Spleen (tissue), 11 donors: ENCODE data around the gene BDNF. TPM values are rescaled to one million over a fixed set of nuclear protein-coding genes. Genes with fewer than 3 reads are reported as not detected.

Experiments
- DNase-seq: peaks from one replicate; pipeline ENCODE4 v3.0.0-alpha.2; 2020
- H3K27ac ChIP-seq, 8 donors: fragments of 200-600 bp; sonication (generic) in 7 of 8; 1 replicate in 4 of 8; 2 replicates in 4 of 8; pipeline versions ENCODE4 v1.5.0 to v1.8.0; 2016 to 2021; ENCODE audit warnings: inconsistent platforms in 4 of 8, mild to moderate bottlenecking in 4 of 8, moderate library complexity in 1 of 8
- H3K27me3 ChIP-seq, 7 donors: fragments of 200-600 bp; sonication (generic) in 6 of 7; replicated peaks in 1 of 7; 1 replicate in 4 of 7; 2 replicates in 3 of 7; pipeline versions ENCODE4 v1.5.0 to v1.8.0; 2016 to 2021; ENCODE audit warnings: inconsistent platforms in 3 of 7, mild to moderate bottlenecking in 1 of 7
- H3K36me3 ChIP-seq, 6 donors: fragments of 200-600 bp; sonication (generic) in 5 of 6; 1 replicate in 4 of 6; 2 replicates in 2 of 6; pipeline versions ENCODE4 v1.5.0 to v1.8.0; 2016 to 2021; ENCODE audit warnings: inconsistent platforms in 2 of 6
- H3K4me1 ChIP-seq, 6 donors: fragments of 200-600 bp; sonication (generic) in 5 of 6; 1 replicate in 3 of 6; 2 replicates in 3 of 6; pipeline versions ENCODE4 v1.5.0 to v1.8.0; 2016 to 2021; ENCODE audit warnings: inconsistent platforms in 3 of 6
- H3K4me3 ChIP-seq, 8 donors: fragments of 200-600 bp; sonication (generic) in 7 of 8; 1 replicate in 4 of 8; 2 replicates in 4 of 8; pipeline versions ENCODE4 v1.5.0 to v1.8.0; 2016 to 2021; ENCODE audit warnings: inconsistent platforms in 4 of 8, mild to moderate bottlenecking in 4 of 8, moderate library complexity in 2 of 8
- H3K9me3 ChIP-seq, 8 donors: fragments of 200-600 bp; sonication (generic) in 7 of 8; 1 replicate in 4 of 8; 2 replicates in 4 of 8; pipeline versions ENCODE4 v1.5.0 to v1.8.0; 2016 to 2021; ENCODE audit warnings: inconsistent platforms in 4 of 8
- POLR2A ChIP-seq, 3 donors: fragments of 450-650 bp; IDR thresholded peaks; one replicate each; pipeline ENCODE4 v1.5.1; 2017; ENCODE audit warnings: antibody characterized with exemption in 3 of 3, mild to moderate bottlenecking in 1 of 3
- POLR2AphosphoS5 ChIP-seq, 3 donors: sonication (generic); formaldehyde crosslinking; IDR thresholded peaks; one replicate each; pipeline ENCODE4 v1.5.1; 2017; ENCODE audit warnings: antibody characterized with exemption in 3 of 3
- WGBS, 5 donors: extraction: QIAGEN DNeasy Blood & Tissue Kit in 3 of 5; methylation state at CpG; one replicate each; pipeline versions ENCODE4 v1.1.5 to v1.1.7; 2013 to 2018; 5-methylcytosine and 5-hydroxymethylcytosine counted together
- intact Hi-C: fragments of 100-400 bp; cut with DNase I; formaldehyde crosslinking; loops from one replicate; pipeline ENCODE4 v1.15.0; 2023; ENCODE audit warnings: low total_unique reads
- polyA plus RNA-seq, 3 donors: library from polyadenylated mRNA; stranded (reverse); fragments of 200-250 nt; gene quantifications; one replicate each; pipeline ENCODE4 v1.2.1, GENCODE V29; 2013
- total RNA-seq, 7 donors: library from RNA; depleted of rRNA in 3 of 7; stranded (reverse); fragments of >200 nt in 3 of 7; fragmentation: NEBNext Ultra II Directional in 4 of 7; extraction: Animal tissue kit (Norgen Biotek cat#: 25700) in 4 of 7; gene quantifications; one replicate each; pipeline versions ENCODE4 v1.1.0 to v1.2.1, GENCODE V29; 2016 to 2021
- TF ChIP-seq, protein P1 (sequence below), 11 experiments: fragments of 200-600 bp in 7 of 11; fragments of 450-650 bp in 4 of 11; sonication (generic) in 4 of 11; IDR thresholded peaks in 8 of 11; conservative IDR thresholded peaks in 3 of 11; 1 replicate in 7 of 11; 2 replicates in 4 of 11; pipeline versions ENCODE4 v1.4.0 to v1.8.0; 2016 to 2021; ENCODE audit warnings: antibody characterized with exemption in 11 of 11, inconsistent platforms in 4 of 11, mild to moderate bottlenecking in 1 of 11
- donor health status: healthy with polysubstance abuse.
- donor health status: DM: no; HTN: no; CAD: no; lungs with moderate emphysema.
- donor health status: DM: no; HTN: no; CAD: no.
- donor health status: Bipolar disorder and iron deficiency.
- donor health status: healthy.
- donor health status: DM: no; HTN: no; CAD: no.
- donor health status: DM: yes; HTN: yes; CAD: no.

BDNF gene
- total and polyA plus RNA-seq, 10 donors: 0.02 to 0.29 (median 0.08) TPM; not detected in 2

- Histone ChIP-seq H3K27me3 (no peaks in the 10 kb centered on the region), H3K36me3 (no peaks in the 10 kb centered on the region), H3K4me3 (no peak overlapping the region), H3K4me1 (no peaks in the 10 kb centered on the region), H3K9me3 (peaks cover 0 to 9% (median 0%) of the 10 kb centered on the region in 8 donors), H3K27ac (no peak overlapping the region)
- TF ChIP-seq POLR2A (IDR thresholded peaks at IDR 0.05) (no peak), POLR2AphosphoS5 (IDR thresholded peaks at IDR 0.05) (no peak)
- TF ChIP-seq, protein P1, sequence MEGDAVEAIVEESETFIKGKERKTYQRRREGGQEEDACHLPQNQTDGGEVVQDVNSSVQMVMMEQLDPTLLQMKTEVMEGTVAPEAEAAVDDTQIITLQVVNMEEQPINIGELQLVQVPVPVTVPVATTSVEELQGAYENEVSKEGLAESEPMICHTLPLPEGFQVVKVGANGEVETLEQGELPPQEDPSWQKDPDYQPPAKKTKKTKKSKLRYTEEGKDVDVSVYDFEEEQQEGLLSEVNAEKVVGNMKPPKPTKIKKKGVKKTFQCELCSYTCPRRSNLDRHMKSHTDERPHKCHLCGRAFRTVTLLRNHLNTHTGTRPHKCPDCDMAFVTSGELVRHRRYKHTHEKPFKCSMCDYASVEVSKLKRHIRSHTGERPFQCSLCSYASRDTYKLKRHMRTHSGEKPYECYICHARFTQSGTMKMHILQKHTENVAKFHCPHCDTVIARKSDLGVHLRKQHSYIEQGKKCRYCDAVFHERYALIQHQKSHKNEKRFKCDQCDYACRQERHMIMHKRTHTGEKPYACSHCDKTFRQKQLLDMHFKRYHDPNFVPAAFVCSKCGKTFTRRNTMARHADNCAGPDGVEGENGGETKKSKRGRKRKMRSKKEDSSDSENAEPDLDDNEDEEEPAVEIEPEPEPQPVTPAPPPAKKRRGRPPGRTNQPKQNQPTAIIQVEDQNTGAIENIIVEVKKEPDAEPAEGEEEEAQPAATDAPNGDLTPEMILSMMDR (IDR thresholded peaks at IDR 0.05 in 8 of 11, conservative IDR thresholded peaks at IDR 0.05 in 3 of 11): no peak
- 78 to 88% (median 84%) methylated on average over 5 of the region's 5 CpGs for WGBS, 5 donors
- DNase-seq: no peak
- intact Hi-C loops: no loop called here
Observed at GRCh38 chr11:27679136-27680015, 20.9 kb downstream of the BDNF start.

DNA sequence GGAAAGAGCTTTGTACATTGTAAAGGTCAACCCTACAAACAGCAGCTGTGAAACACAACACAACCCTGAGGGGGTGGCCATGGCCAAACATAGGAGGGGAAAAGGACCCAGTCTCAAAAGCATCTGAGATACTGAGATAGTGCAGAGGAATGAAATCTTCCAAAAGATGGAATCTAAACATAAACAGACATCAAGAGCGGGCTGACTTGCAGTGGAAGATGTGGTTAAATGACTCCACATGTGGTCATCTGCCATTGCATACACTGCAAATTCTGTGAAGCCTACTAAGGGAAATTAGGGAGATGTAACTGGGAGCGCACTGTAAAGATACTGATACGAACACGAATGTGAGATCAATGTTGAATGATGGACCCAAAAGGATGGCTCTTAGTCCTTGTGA, 22.0 kb downstream of the BDNF start:
- Histone ChIP-seq H3K27me3 (no peaks in the 10 kb centered on the region), H3K4me3 (no peak overlapping the region), H3K36me3 (no peaks in the 10 kb centered on the region), H3K27ac (no peak overlapping the region), H3K4me1 (no peaks in the 10 kb centered on the region), H3K9me3 (peaks cover 0 to 8% (median 0%) of the 10 kb centered on the region in 8 donors)
- intact Hi-C loops: no loop called here
- DNase-seq: no peak
- TF ChIP-seq, protein P1 (IDR thresholded peaks at IDR 0.05 in 8 of 11, conservative IDR thresholded peaks at IDR 0.05 in 3 of 11): no peak
- TF ChIP-seq POLR2AphosphoS5 (IDR thresholded peaks at IDR 0.05) (no peak), POLR2A (IDR thresholded peaks at IDR 0.05) (no peak)
- 68 to 80% (median 72%) methylated on average over 4 of the region's 4 CpGs for WGBS, 5 donors

DNA sequence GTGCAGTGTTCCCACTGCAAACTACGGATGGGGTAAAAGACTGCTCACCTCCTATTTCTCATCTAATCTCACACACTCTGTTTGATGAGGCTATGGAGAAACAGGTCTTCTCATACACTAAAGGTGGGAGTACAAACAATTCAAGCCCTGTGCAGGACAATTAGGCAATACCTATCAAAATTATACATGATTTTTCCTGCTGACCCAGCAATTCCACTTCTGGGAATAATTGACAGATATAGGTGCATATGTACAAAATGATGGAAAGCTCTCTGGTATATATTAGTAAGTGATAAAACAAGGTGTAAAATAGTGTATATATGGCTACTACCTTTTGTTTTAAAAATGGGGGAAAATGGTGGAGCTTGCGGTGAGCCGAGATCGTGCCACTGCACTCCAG, 23.1 kb downstream of the BDNF start:
- no peaks in the 10 kb centered on the region for H3K4me1 ChIP-seq

More for the DNA sequence above, 23.1 kb downstream of the BDNF start:
- Histone ChIP-seq H3K27me3 (no peaks in the 10 kb centered on the region), H3K27ac (no peak overlapping the region), H3K9me3 (no peaks in the 10 kb centered on the region), H3K4me3 (no peak overlapping the region), H3K36me3 (no peaks in the 10 kb centered on the region)
- TF ChIP-seq POLR2A (IDR thresholded peaks at IDR 0.05): no peak
- TF ChIP-seq, protein P1 (IDR thresholded peaks at IDR 0.05 in 8 of 11, conservative IDR thresholded peaks at IDR 0.05 in 3 of 11): no peak
- TF ChIP-seq POLR2AphosphoS5 (IDR thresholded peaks at IDR 0.05): no peak
- DNase-seq: no peak
- intact Hi-C loops: no loop called here
- 95 to 100% (median 95%) methylated on average over 4 of the region's 4 CpGs for WGBS, 5 donors
